Mononuclear cell (primary cell): ENCODE results near the gene CEP152. TPM values are rescaled to one million over a fixed set of nuclear protein-coding genes. Genes with fewer than 3 reads are reported as not detected.

Experiments used
- H3K27me3 ChIP-seq: 2 replicates; pipeline ENCODE4 v1.6.0; 2011; ENCODE audit warnings: low read length, control low read depth; ENCODE audit not compliant: insufficient read depth
- H3K4me1 ChIP-seq: 2 replicates; pipeline ENCODE4 v1.5.1; 2011; ENCODE audit warnings: mild to moderate bottlenecking, low read length, control low read depth; ENCODE audit not compliant: insufficient read depth
- H3K4me3 ChIP-seq: 2 replicates; pipeline ENCODE4 v1.5.1; 2011; ENCODE audit warnings: mild to moderate bottlenecking, low read length, moderate library complexity
- H3K9me3 ChIP-seq: 2 replicates; pipeline ENCODE4 v1.5.1; 2011; ENCODE audit warnings: low read depth, mild to moderate bottlenecking, control low read depth, low read length
- total RNA-seq: library from RNA; depleted of rRNA; stranded (reverse); fragments of >200 nt; gene quantifications from one replicate; pipeline ENCODE4 v1.2.3, GENCODE V29; 2012

The CEP152 gene
- total RNA-seq, 1 donor: 12.8 TPM

GRCh38 chr15:48712546-48712945, 98.3 kb downstream of the CEP152 start:
- H3K4me1 ChIP-seq: no peaks in the 10 kb centered on the region
- peaks cover 10% of the 10 kb centered on the region for H3K9me3 ChIP-seq
- H3K27me3 ChIP-seq: no peaks in the 10 kb centered on the region
- no peak overlapping the region for H3K4me3 ChIP-seq

GRCh38 chr15:48710952-48711495, 99.8 kb downstream of the CEP152 start:
- Histone ChIP-seq H3K27me3 (no peaks in the 10 kb centered on the region), H3K9me3 (peaks cover 6% of the 10 kb centered on the region), H3K4me3 (no peak overlapping the region), H3K4me1 (no peaks in the 10 kb centered on the region)

GRCh38 chr15:48708641-48709040, 102.2 kb downstream of the CEP152 start:
- Histone ChIP-seq H3K27me3 (no peaks in the 10 kb centered on the region), H3K4me1 (no peaks in the 10 kb centered on the region), H3K9me3 (no peaks in the 10 kb centered on the region), H3K4me3 (no peak overlapping the region)

GRCh38 chr15:48705381-48705780, 105.5 kb downstream of the CEP152 start:
- Histone ChIP-seq H3K9me3 (no peaks in the 10 kb centered on the region), H3K4me1 (no peaks in the 10 kb centered on the region), H3K27me3 (no peaks in the 10 kb centered on the region), H3K4me3 (no peak overlapping the region)

GRCh38 chr15:48703544-48703943, 107.3 kb downstream of the CEP152 start:
- Histone ChIP-seq H3K9me3 (no peaks in the 10 kb centered on the region), H3K27me3 (no peaks in the 10 kb centered on the region), H3K4me1 (no peaks in the 10 kb centered on the region), H3K4me3 (no peak overlapping the region)

GRCh38 chr15:48702569-48703236, 108.2 kb downstream of the CEP152 start:
- Histone ChIP-seq H3K27me3 (no peaks in the 10 kb centered on the region), H3K4me1 (no peaks in the 10 kb centered on the region), H3K4me3 (no peak overlapping the region), H3K9me3 (no peaks in the 10 kb centered on the region)

- Histone ChIP-seq H3K9me3 (no peaks in the 10 kb centered on the region), H3K4me3 (no peak overlapping the region), H3K4me1 (no peaks in the 10 kb centered on the region), H3K27me3 (no peaks in the 10 kb centered on the region)
Observed at GRCh38 chr15:48696627-48697312, 114.1 kb downstream of the CEP152 start.

- Histone ChIP-seq H3K27me3 (no peaks in the 10 kb centered on the region), H3K9me3 (no peaks in the 10 kb centered on the region), H3K4me1 (no peaks in the 10 kb centered on the region), H3K4me3 (no peak overlapping the region)
Observed at GRCh38 chr15:48695827-48696573, 114.9 kb downstream of the CEP152 start.

GRCh38 chr15:48695088-48695826, 115.6 kb downstream of the CEP152 start:
- Histone ChIP-seq H3K9me3 (no peaks in the 10 kb centered on the region), H3K27me3 (no peaks in the 10 kb centered on the region), H3K4me3 (no peak overlapping the region), H3K4me1 (no peaks in the 10 kb centered on the region)

- Histone ChIP-seq H3K4me3 (no peak overlapping the region), H3K27me3 (no peaks in the 10 kb centered on the region), H3K4me1 (no peaks in the 10 kb centered on the region), H3K9me3 (no peaks in the 10 kb centered on the region)
Observed at GRCh38 chr15:48693484-48693883, 117.4 kb downstream of the CEP152 start.

GRCh38 chr15:48688493-48688892, 122.4 kb downstream of the CEP152 start:
- Histone ChIP-seq H3K4me3 (no peak overlapping the region), H3K9me3 (no peaks in the 10 kb centered on the region), H3K4me1 (no peaks in the 10 kb centered on the region), H3K27me3 (no peaks in the 10 kb centered on the region)

Other genes starting within 250 kb of the CEP152 start
- 0.52 TPM for gene FBN1, start 165.4 kb downstream of the CEP152 start, total RNA-seq
- gene EID1, start 67.1 kb upstream of the CEP152 start, total RNA-seq: 79.9 TPM
- gene SHC4, start 152.8 kb upstream of the CEP152 start, total RNA-seq: 0.10 TPM
- 78.3 TPM for gene SECISBP2L, start 235.4 kb upstream of the CEP152 start, total RNA-seq